NCI-H345 treated with DMSO at 0.1 percent for 48 hours (cell line): Measurements from ENCODE around the gene UMODL1.
A peak's percentile ranks its signal among the peaks of the same experiment; 100 is the strongest.
"Not testable (repeated sequence)": the region's sequence is repeated elsewhere in the genome, so short reads cannot be mapped to it uniquely, and the experiment has no call there.

Source experiments
- DNase-seq: peaks from one replicate; lab custom pipeline; 2025; ENCODE audit not compliant: unreplicated experiment; lab: John Stamatoyannopoulos, UW

The UMODL1 gene

GRCh38 chr21:42060166-42060565 is 11.0 kb upstream of the UMODL1 start:
- DNase-seq = no peak

DNA sequence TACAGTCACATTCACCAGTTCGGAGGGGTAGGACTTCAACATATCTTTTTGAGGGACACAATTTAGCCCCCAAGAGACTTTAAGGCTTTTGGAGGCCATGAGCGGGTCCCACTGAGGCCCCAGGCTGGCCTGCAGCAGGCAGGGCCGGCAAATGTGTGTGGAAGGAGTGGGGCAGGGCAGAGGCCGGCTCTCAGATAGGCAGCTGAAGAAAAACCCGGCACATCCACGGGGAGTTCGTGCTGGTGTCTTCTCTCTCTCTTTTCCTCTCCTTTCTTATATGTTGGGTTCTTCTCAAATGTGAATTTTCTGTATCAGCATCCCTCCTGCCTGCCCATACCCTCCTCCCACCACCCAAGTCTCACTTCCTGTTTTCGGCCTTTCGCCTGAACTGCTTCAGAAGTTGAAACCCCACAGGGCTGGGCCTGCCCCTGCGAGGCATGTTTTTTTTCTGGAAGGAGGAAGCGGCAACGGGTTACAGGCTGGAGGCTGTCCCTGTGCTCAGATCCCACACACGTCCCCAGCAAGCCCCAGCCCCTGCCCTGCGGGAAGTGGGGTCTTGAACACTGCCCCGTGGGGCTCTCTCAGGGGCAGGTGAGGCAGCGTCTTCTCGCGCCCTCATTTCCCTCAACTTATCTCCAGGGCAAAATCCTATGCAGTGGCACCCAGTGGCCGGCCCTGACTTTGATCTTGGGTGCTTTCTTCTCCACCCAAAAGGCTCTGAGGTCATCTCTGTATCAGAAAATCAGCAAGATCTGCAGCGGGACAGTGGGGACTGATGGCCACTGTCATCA is 9.7 kb upstream of the UMODL1 start:
- no peak for DNase-seq

GRCh38 chr21:42061986-42062235 is 9.2 kb upstream of the UMODL1 start:
- no peak for DNase-seq

DNA sequence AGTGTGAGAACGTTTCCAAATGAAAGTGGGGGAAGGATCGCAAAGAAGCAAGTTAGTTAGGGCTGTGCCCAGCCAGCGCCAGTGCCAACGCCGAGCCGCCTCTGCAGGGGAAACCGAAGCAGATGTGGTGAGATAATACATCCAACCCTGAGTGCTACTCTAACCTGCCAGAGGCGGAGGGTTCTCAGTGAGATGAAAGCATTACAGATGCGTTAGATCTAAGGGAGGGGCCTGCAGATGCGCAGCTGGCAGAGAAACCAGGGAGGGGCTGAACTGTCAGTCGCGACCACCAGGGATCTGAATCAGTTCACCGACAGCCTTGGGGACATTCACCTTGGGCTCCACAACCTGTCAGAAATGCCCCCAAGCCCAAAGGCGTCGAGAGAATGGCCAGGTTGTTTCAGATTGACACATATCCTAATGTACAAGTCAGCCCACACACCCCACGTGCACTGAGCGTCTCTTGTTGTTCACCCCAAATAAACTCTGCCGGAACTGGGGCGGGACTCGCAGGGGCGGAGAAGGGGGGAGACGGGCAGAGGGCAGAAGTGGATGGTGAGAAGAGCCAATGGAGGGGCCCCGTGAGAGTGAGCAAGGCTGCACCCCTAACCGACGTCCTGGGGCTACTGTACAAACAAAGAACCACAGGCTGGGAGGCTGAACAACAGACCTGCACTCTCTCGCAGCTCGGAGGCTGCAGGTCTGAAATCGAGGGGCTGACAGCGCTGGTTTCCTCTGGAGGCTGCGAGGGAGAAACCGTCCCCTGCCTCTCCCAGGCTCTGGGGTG is 8.7 kb upstream of the UMODL1 start:
- peak; percentile 88 for DNase-seq

GRCh38 chr21:42063191-42063570 is 7.9 kb upstream of the UMODL1 start:
- peak; percentile 88 for DNase-seq

DNA sequence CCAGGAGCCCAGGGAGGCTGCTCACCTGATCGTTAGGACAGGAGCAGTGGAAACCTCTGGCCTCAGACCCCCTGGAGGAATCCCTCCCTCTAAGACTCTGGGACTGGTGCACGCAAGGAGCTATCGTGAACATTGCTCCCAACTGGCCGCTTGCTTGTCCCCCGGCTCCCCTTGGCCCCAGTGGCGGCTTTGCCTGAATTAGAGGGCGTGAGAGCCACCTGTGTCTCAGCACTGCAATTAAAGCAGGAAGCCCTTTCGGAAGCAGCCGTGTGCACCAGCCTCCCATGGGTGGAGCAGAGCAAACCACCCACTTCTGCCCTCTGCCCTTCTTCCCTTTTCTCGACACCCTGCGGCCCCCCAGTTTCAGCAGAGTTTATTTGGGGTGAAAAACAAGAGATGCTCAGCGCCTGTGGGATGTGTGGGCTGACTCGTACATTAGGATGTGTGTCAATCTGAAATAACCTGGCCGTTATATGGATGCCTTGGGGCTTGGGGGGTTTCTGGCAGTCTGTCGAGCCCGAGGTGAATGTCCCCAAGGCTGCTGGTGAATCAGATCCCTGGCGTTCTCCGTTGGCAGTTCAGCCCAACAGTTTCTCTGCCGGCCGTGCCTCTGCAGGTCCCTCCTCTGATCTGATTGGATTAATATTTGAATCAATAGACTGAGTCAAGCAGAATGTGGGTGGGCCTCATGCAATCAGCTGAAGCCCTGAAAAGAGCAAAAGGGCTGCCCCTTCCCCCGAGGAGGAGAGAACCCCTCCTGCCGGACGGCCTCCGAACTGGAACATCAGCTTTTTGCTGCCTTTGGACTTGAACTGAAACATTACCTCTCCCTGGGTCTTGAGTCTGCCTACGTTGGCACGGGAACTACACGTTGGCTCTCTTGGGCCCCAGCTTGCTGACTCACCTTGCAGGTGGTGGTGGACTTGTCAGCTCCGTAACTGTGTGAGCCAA is 7.3 kb upstream of the UMODL1 start:
- DNase-seq = peak; percentile 84

- DNase-seq = no peak
Measured at GRCh38 chr21:42066521-42066920, 4.6 kb upstream of the UMODL1 start.

- DNase-seq = no peak
Measured at GRCh38 chr21:42067531-42068255, 3.4 kb upstream of the UMODL1 start.

- DNase-seq = no peak
Measured at GRCh38 chr21:42068256-42068545, 2.9 kb upstream of the UMODL1 start.

- no peak for DNase-seq
Measured at GRCh38 chr21:42068592-42068991, 2.5 kb upstream of the UMODL1 start.

DNA sequence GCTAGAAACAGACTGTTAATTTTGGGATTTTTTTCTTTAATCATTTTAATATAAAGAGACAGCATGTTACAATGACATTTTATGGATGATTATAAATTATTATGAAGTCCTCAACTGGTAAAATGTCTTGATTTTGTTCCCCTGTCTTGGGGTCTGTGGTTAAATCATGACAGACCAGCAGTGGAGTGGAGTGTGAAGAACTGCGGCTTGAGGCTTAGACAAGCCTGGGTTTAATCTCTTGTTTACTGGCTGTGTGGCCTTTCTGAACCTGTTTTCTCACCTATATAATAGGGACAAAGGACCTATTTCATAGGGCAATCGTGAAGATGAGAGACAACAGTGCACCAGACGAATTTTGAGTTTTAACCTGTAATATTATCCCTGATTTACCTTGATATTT is 1.8 kb upstream of the UMODL1 start:
- DNase-seq = no peak

DNA sequence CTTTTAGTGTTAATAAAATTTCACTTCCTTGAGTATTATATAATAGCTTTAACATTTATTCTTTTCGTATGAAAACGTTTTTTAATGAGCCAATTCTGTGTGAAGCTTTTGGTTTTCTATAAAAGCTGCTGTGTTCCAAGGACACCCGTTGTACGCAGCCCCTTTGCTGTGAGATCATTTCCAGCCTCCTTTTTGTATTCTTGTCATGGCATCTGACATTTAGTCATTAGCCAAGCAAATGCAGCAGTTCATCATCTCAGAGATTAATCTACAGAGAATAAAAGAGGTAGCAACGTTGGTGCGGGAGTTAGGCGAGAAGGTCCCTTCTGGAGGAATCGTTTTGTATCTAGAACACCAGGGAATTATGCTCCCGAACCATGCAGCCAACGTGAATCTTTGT is 1.3 kb upstream of the UMODL1 start:
- DNase-seq = no peak

DNA sequence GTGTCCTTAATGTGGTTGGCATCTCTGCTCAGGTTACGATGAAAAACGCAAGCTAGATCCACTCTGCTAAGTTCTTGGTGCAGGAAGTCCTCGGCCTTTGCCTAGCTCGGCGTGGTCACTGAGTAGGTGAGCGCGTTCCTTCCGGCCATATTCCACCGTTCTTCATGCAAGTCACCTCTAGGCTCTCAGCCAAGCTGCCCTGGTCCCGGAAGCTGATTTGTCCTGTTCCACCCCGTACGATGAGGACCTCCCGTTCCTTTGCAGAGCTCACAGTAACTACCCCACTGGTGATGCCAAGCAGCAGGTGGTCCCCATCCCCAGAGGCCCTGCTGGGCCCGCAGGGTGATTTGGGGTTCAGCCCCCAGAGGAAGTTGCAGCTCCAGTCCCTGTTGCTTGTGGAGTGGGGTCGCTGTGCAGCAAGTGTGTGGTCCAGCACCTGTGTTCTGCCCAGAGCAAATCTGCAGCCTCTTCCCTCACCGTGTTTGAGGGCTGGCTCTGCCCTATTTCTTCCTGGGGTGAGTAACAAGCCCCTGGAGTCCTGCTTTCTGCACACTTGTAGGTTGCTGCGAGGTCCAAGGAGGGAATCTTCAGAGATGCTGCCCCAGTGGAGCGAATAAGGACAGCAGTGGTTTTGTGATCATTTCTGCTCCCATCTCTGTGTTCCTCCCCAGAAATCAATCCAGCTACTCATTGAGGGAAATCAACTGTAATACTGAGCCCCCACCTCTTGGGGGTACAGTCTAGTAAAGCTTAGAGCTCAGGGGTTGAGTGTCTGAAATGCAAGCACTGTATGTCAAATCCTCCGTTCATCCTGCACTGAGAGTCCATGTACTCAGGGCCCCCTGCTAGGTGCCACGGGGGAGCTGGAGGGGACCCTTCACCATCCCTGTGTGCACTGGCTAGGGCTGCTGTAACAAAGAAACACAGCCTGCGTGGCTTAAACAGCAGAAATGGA is 2.3 kb downstream of the UMODL1 start:
- no peak for DNase-seq

DNA sequence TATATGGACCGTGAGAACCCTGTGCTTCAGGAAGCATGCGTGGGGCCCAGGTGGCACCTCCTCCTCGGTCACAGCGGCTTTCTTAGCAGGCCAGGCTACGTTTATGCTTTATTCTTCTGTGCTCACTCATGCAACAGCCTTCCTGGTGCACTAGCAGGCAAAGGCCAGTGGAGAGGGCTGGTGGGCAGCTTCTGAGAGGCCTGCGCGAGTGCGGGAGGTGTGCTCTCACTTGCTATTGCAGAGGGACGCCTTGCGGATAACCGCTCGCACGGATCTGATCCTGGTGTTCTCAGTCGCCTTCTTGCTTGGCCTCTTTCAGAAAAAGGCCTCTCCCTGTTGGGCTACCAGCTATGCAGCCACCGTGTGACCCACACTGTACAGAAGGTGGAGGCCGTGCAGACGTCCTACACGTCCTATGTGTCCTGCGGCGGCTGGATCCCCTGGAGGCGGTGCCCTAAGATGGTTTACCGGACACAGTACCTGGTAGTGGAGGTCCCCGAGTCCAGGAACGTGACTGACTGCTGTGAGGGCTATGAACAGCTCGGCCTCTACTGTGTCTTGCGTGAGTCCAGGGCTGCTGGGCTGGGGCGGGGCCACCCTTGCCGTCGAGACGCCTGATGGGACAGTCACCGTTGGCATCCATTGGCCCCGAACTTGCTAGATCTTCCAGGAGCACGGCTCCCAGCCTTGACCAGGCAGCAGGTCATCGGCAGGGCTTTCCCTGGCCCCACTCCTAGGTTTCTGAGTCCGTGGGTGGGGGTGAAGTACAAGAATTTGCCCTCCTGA is 4.8 kb downstream of the UMODL1 start:
- DNase-seq = no peak

- not testable (repeated sequence) for DNase-seq
Measured at GRCh38 chr21:42077685-42078238, 6.6 kb downstream of the UMODL1 start.

- DNase-seq = not testable (repeated sequence)
Measured at GRCh38 chr21:42078247-42079007, 7.3 kb downstream of the UMODL1 start.

DNA sequence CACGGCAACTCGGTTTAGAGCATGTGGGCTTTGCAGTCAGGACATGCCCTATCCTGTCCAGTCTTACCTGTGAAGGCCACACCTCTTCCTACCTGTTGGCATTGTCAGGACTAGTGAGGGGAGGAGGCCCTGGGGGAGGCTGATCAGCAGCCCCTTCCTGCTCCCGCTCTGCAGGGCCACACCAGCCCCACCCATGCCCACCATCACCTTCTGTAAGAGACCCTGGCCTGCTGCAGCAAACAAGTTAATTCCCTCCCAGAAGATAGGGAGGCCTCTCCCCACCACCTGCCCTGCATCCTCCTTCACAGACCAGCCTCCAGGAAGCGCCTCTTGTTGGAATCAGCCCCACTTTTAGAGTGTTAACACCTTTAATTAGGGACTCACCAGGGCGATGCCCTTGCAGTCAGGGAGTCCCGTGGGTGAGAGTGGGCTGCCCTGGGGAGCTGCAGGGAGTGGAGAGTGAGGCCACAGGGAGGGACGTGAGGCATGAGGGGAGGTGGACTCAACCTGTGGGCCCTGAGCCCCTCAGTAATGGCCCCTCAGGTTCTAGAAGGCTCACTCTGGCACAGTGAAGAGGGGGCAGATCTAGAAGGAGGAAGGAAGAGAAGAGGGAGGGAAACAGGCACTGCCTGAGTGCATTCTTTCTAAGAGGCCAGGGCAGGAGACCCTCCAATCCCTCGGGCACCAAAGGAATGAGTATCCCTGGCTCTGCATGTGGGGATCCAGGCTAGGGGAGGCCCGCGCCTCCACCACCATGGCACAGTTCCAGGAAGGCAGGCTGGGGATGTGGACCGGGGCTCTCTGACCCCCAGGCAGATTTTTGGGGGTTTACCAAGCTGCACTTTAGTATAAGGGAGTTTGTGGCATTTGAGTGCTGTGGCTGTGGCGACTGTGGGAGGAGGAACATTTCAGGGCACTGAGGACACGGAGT is 8.2 kb downstream of the UMODL1 start:
- DNase-seq = no peak
